GM18951 (cell line): Measurements from ENCODE around the gene ZNF620.
"Not testable (repeated sequence)": the region's sequence is repeated elsewhere in the genome, so short reads cannot be mapped to it uniquely, and the experiment has no call there.

Experiments used
- POLR2A ChIP-seq: IDR thresholded peaks from 4 replicates; pipeline ENCODE4 v1.6.1; 2011; ENCODE audit warnings: mild to moderate bottlenecking; ENCODE audit not compliant: insufficient read length, insufficient read depth; ENCODE audit errors: extremely low read depth
- in situ Hi-C: fragments of 300-500 bp; cut with MboI; formaldehyde crosslinking; loops from one replicate; pipeline ENCODE4 v1.12.0; 2022; ENCODE audit warnings: low sequenced_read_pairs, mixed read lengths, inconsistent platforms; ENCODE audit not compliant: unreplicated experiment

ZNF620 gene

GRCh38 chr3:40505599-40506462 is at the start of gene ZNF620:
Gene ZNF620 (plus strand): TSS chr3:40506039. CDS start chr3:40506353, 314 bp downstream.
- in situ Hi-C loops = no loop called here
- TF ChIP-seq POLR2A = peak; percentile 63

- in situ Hi-C loops = no loop called here
- TF ChIP-seq POLR2A = no peak
These were observed 49.4 kb upstream of the ZNF620 start for GRCh38 chr3:40456279-40456939.

GRCh38 chr3:40456940-40457823 is 48.7 kb upstream of the ZNF620 start, which contains the start of gene RPL14:
Gene RPL14 (plus strand): TSS chr3:40457339. CDS start chr3:40457472, 133 bp downstream.
- peak; percentile 97 for TF ChIP-seq POLR2A
- in situ Hi-C loops = no loop called here

- in situ Hi-C loops = no loop called here
These were observed 47.4 kb upstream of the ZNF620 start for GRCh38 chr3:40458473-40458872.

GRCh38 chr3:40460481-40460880 is 45.4 kb upstream of the ZNF620 start:
- in situ Hi-C loops = not testable (repeated sequence)

More at GRCh38 chr3:40458473-40458872, 47.4 kb upstream of the ZNF620 start:
- TF ChIP-seq POLR2A = no peak

GRCh38 chr3:40461161-40461560 is 44.7 kb upstream of the ZNF620 start:
- in situ Hi-C loops = no loop called here
- no peak for TF ChIP-seq POLR2A

GRCh38 chr3:40462838-40463237 is 43.0 kb upstream of the ZNF620 start:
- in situ Hi-C loops = not testable (repeated sequence)

GRCh38 chr3:40463579-40463978 is 42.3 kb upstream of the ZNF620 start:
- no peak for TF ChIP-seq POLR2A
- in situ Hi-C loops = no loop called here

GRCh38 chr3:40464339-40465110 is 41.3 kb upstream of the ZNF620 start:
- TF ChIP-seq POLR2A = no peak
- in situ Hi-C loops = no loop called here

GRCh38 chr3:40465111-40465407 is 40.8 kb upstream of the ZNF620 start:
- no peak for TF ChIP-seq POLR2A

GRCh38 chr3:40465456-40465855 is 40.4 kb upstream of the ZNF620 start:
- in situ Hi-C loops = no loop called here
- no peak for TF ChIP-seq POLR2A

More at GRCh38 chr3:40465111-40465407, 40.8 kb upstream of the ZNF620 start:
- in situ Hi-C loops = no loop called here

GRCh38 chr3:40468018-40468417 is 37.8 kb upstream of the ZNF620 start:
- in situ Hi-C loops = no loop called here
- TF ChIP-seq POLR2A = no peak
